Suppressor macrophage treated with lipopolysaccharide for 4 hours (primary cell): ENCODE data around the gene TTC17.
"Not testable (repeated sequence)": the region's sequence is repeated elsewhere in the genome, so short reads cannot be mapped to it uniquely, and the experiment has no call there.

Experiments used
- DNase-seq: peaks from one replicate; pipeline ENCODE4 v3.0.0-alpha.2; 2020

The TTC17 gene, protein sequence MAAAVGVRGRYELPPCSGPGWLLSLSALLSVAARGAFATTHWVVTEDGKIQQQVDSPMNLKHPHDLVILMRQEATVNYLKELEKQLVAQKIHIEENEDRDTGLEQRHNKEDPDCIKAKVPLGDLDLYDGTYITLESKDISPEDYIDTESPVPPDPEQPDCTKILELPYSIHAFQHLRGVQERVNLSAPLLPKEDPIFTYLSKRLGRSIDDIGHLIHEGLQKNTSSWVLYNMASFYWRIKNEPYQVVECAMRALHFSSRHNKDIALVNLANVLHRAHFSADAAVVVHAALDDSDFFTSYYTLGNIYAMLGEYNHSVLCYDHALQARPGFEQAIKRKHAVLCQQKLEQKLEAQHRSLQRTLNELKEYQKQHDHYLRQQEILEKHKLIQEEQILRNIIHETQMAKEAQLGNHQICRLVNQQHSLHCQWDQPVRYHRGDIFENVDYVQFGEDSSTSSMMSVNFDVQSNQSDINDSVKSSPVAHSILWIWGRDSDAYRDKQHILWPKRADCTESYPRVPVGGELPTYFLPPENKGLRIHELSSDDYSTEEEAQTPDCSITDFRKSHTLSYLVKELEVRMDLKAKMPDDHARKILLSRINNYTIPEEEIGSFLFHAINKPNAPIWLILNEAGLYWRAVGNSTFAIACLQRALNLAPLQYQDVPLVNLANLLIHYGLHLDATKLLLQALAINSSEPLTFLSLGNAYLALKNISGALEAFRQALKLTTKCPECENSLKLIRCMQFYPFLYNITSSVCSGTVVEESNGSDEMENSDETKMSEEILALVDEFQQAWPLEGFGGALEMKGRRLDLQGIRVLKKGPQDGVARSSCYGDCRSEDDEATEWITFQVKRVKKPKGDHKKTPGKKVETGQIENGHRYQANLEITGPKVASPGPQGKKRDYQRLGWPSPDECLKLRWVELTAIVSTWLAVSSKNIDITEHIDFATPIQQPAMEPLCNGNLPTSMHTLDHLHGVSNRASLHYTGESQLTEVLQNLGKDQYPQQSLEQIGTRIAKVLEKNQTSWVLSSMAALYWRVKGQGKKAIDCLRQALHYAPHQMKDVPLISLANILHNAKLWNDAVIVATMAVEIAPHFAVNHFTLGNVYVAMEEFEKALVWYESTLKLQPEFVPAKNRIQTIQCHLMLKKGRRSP

DNA sequence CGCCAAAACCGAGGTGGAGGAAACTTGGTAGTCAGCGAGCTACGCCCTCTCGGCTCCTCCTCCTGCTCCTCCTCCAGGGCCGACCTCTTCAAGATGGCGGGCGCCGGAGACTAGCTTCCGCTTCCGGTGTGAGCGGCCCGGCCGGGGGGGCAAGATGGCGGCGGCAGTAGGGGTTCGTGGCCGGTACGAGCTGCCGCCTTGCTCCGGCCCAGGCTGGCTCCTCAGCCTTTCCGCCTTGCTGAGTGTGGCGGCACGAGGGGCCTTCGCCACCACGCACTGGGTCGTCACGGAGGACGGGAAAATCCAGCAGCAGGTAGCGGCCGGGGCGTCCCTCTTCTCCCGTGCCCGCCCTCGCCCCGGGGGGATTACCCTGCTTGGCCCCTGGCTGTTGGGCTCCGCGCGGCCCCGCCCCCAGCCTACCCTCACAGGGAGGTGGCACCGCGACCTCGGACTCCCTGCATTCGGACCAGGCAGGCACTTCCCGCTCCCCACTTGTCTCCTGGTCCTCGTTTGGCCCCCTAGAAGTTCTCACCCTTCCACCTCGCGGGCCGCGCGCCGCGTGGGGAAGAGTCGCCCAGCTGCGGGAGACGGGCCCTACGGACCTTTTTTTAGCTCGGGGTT is at the start of gene TTC17:
Gene TTC17, plus strand, starts transcription at position 120 of the 621 bp plus-strand sequence. Its CDS starts 35 bp downstream, at position 155.
- peak; percentile 96 for DNase-seq

- DNase-seq: peak; percentile 97
These were observed 46.7 kb upstream of the TTC17 start, which contains the start of gene API5 for GRCh38 chr11:43311791-43312607. API5 (plus strand) TSS chr11:43311996; CDS start chr11:43312128, 132 bp downstream.

- no peak for DNase-seq
These were observed 42.8 kb upstream of the TTC17 start for GRCh38 chr11:43315966-43316365.

DNA sequence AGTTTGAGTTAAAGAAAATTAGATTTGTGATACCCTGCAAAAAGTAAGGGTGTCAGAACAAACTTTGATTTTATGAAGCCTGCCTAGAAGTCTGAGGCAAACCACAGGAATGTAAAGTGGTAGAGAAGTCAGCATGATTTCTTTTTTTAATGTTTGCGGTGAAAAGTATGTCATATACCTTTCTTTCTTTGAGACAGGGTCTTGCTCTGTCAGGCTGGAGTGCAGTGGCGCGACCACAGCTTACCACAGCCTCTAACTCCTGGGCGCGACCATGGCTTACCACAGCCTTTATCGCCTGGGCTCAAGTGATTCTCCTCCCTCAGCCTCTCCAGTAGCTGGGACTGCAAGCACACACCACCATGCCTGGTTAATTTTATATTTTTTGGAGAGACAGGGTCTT is 42.3 kb upstream of the TTC17 start:
- no peak for DNase-seq

GRCh38 chr11:43327987-43328386 is 30.7 kb upstream of the TTC17 start:
- no peak for DNase-seq

DNA sequence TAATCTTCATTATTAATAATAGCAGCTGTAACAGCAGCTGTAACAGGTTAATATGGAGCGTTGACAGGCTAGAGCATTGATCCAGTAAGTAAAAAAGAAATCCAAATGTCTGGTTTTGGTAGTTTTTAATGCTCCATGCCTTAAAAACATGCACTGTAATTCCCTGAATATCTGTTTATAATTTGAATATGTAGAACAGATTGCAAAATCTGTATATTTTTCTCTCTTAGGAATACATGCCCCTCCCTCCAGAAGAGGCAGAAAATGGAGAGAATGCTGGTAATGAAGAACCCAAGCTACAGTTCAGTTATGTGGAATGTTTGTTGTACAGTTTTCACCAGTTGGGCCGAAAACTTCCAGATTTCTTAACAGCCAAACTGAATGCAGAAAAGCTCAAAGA is 30.2 kb upstream of the TTC17 start:
- DNase-seq: no peak

DNA sequence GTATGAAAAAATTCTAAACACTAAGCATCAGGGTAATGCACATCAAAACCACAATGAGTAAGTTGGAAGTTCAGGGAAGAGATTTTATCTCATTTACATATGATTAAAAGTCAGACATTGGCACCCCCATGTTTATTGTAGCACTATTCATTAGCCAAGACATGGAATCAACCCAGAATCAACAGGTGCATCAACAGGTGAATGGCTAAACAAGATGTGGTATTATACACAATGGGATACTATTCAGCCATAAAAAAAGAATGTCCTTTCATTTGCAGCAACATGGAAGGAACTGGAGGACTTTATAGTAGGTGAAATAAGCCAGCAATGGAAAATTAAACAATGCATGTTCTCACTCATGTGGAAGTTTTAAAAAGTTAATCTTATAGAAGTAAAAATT is 17.6 kb upstream of the TTC17 start:
- no peak for DNase-seq

- DNase-seq: not testable (repeated sequence)
These were observed 7.3 kb upstream of the TTC17 start for GRCh38 chr11:43351426-43351825.

DNA sequence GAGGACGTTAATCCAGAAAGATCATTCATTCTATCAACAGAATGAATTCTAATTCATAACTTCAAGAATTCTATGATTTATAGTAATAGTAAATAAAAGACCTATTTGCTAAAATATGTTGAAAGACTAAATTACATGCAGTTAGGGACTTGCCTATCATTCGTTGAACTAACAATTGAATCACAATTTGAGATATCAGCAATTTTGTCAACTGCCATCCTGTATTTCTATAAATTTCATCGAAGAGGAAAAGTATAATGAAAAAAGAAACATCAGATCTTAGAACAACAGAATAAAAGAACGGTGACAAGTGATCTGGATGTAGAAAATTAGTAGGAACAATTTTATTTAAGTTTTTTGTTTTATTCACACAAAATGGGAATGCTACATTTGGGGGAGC is 4.4 kb upstream of the TTC17 start:
- no peak for DNase-seq

DNA sequence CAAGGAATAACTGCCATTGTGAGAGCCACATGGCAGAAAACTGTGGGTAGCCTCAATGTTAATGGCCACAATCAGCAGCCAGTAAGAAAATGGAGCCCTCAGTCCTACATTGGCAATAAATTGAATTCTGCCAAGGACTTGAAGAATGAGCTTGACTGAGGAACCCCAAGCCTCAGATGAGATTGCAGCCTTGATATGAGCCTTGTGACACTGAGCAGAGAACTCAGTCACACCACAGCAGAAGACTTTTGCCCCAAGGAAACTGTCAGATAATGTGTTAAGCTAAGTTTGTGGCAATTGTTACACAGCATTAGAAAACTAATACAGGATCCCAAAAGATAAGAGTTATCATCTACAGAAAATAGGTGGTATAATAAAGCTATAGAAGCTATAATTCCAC is 2.4 kb upstream of the TTC17 start:
- DNase-seq: no peak

GRCh38 chr11:43358279-43358800 is 380 bp upstream of the TTC17 start:
- DNase-seq: no peak

DNA sequence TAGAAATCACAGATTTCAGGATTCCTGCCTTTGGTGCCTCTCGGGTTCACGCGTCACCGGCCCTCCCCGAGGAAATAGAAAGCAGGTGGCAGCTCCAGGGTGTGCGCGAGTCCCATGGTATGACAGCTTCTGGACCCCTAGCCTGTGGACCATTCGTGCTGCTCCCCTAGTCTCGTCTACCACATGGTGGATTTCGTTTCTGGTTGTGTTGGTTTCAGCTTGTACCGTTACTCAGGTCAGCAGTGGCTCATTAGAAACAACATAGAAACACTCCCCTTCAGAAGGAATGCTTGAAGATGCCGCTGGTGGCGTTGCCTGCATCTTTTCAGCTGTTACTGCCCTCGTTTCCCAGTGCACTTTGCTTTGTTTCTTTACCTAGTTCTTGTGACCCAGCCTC is 700 bp downstream of the TTC17 start:
- no peak for DNase-seq

GRCh38 chr11:43360361-43361032 is 1.8 kb downstream of the TTC17 start:
- peak; percentile 58 for DNase-seq

- no peak for DNase-seq
These were observed 8.0 kb downstream of the TTC17 start for GRCh38 chr11:43366677-43367076.

- DNase-seq: peak; percentile 9
These were observed 8.9 kb downstream of the TTC17 start for GRCh38 chr11:43367382-43368178.

- DNase-seq: no peak
These were observed 17.3 kb downstream of the TTC17 start for GRCh38 chr11:43376065-43376464.

DNA sequence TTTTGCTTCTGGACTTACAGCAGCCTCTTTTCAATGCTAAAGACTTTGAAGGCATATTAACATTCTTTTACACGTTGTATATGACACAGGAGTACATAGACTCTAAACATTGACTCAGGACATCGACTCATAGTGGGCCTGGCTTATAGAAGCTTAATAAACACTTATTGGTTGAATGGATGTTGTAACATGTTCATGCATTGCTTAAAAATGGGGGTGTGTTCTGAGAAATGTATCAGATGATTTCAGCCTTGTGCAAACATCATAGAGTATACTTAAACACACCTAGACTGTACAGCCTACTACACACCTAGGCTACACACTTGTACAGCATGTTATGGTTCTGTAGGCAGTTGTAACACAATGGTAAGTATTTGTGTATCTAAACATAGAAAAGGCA is 17.9 kb downstream of the TTC17 start:
- peak; percentile 45 for DNase-seq

DNA sequence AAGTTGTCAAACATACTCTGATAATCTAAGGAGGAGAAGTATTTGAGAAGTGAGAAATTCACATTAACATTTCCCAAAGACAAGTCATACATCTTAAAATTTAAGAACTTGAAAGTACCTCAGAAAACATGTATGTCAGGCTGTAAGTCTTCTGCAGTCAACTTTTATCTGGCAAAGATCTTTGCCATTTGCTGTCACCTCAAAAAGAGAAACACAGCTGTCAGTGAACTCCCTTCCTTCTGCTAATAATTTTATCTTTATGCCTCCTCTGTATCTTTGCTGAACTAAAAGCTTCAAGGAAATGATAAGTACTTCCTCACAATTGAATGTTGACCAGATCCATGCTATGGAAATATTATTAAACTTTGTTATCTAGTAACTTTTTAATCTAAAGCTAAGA is 18.7 kb downstream of the TTC17 start:
- DNase-seq: no peak

DNA sequence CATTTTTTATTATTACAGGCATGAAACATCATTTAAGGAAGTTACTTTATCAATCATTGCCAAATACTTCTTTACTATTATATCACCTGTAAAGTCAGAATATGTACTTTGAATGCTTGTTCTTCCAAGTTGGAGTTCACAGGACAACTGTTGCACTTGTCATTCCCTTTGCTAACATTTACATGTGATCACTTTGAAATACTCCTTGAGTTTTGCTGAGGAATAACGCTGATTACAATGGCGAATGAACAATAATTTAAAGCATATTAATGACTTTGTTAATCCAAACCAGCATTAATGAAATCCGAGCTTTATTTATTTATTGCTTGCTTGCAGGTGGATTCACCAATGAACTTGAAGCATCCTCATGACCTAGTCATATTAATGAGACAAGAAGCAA is 20.2 kb downstream of the TTC17 start:
- DNase-seq: no peak

- no peak for DNase-seq
These were observed 23.1 kb downstream of the TTC17 start for GRCh38 chr11:43381802-43382201.
